PC-3 (cell line): ENCODE data around the gene SLF2.

Experiments
- CTCF ChIP-seq: fragments of 300-600 bp; sonication (generic); conservative IDR thresholded peaks from 2 replicates; pipeline ENCODE4 v1.5.1; 2017; ENCODE audit warnings: antibody characterized with exemption, low read depth, mild to moderate bottlenecking, low read length
- EZH2 ChIP-seq: fragments of 300-600 bp; sonication (generic); IDR thresholded peaks from one replicate; pipeline ENCODE4 v1.6.1; 2017; ENCODE audit warnings: antibody characterized with exemption, mild to moderate bottlenecking, low read length; ENCODE audit not compliant: unreplicated experiment

GRCh38 chr10:100868382-100868781 is 44.4 kb upstream of the SLF2 start:
- TF ChIP-seq CTCF: no peak
- TF ChIP-seq EZH2: no peak
